ENCODE data around the gene CCDC116. TPM values are rescaled to one million over a fixed set of nuclear protein-coding genes. Genes with fewer than 3 reads are reported as not detected.

CCDC116 gene
- polyA plus RNA-seq, 1 donor from 2014 or later: 0.28 TPM

GRCh38 chr22:21611210-21611977, 21.2 kb upstream of the CCDC116 start:
- no peak for TF ChIP-seq CTCF (IDR thresholded peaks at IDR 0.05; ENCODE audit: poor library complexity, severe bottlenecking)
- no peak for TF ChIP-seq EP300 (conservative IDR thresholded peaks at IDR 0.05; ENCODE audit: poor library complexity, severe bottlenecking)
- TF ChIP-seq SMC3 (conservative IDR thresholded peaks at IDR 0.05; ENCODE audit: poor library complexity): no peak
- TF ChIP-seq EZH2 (IDR thresholded peaks at IDR 0.05; ENCODE audit: borderline replicate concordance, insufficient read depth, low read length, poor library complexity, severe bottlenecking): no peak
- TF ChIP-seq, protein P1, sequence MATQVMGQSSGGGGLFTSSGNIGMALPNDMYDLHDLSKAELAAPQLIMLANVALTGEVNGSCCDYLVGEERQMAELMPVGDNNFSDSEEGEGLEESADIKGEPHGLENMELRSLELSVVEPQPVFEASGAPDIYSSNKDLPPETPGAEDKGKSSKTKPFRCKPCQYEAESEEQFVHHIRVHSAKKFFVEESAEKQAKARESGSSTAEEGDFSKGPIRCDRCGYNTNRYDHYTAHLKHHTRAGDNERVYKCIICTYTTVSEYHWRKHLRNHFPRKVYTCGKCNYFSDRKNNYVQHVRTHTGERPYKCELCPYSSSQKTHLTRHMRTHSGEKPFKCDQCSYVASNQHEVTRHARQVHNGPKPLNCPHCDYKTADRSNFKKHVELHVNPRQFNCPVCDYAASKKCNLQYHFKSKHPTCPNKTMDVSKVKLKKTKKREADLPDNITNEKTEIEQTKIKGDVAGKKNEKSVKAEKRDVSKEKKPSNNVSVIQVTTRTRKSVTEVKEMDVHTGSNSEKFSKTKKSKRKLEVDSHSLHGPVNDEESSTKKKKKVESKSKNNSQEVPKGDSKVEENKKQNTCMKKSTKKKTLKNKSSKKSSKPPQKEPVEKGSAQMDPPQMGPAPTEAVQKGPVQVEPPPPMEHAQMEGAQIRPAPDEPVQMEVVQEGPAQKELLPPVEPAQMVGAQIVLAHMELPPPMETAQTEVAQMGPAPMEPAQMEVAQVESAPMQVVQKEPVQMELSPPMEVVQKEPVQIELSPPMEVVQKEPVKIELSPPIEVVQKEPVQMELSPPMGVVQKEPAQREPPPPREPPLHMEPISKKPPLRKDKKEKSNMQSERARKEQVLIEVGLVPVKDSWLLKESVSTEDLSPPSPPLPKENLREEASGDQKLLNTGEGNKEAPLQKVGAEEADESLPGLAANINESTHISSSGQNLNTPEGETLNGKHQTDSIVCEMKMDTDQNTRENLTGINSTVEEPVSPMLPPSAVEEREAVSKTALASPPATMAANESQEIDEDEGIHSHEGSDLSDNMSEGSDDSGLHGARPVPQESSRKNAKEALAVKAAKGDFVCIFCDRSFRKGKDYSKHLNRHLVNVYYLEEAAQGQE (IDR thresholded peaks at IDR 0.05; ENCODE audit: borderline replicate concordance): no peak
- TF ChIP-seq RAD21 (conservative IDR thresholded peaks at IDR 0.05): no peak
- Histone ChIP-seq H3K36me3 (ENCODE audit: insufficient read depth, low read length) (no peaks in the 10 kb centered on the region), H3K27ac (ENCODE audit: low read length) (no peak overlapping the region), H3K79me2 (replicated peaks; ENCODE audit: insufficient read depth, low read length) (peaks cover 18% of the 10 kb centered on the region), H3K4me2 (ENCODE audit: low read length) (no peak overlapping the region), H3K9ac (ENCODE audit: low read length) (no peak overlapping the region), H3K9me3 (ENCODE audit: low read length) (no peaks in the 10 kb centered on the region), H2AFZ (ENCODE audit: low read depth, low read length) (no peak overlapping the region), H3F3A (ENCODE audit: insufficient read depth, low read length, poor library complexity, severe bottlenecking) (no peaks in the 10 kb centered on the region), H3K27me3 (ENCODE audit: insufficient read depth, low read depth, low read length) (no peaks in the 10 kb centered on the region), H4K20me1 (ENCODE audit: insufficient read depth) (no peaks in the 10 kb centered on the region), H3K4me3 (ENCODE audit: low read length) (no peak overlapping the region), H3K9me2 (ENCODE audit: insufficient read depth, low read length) (no peaks in the 10 kb centered on the region)

GRCh38 chr22:21612858-21613257, 19.7 kb upstream of the CCDC116 start:
- H3K9me3 ChIP-seq (ENCODE audit: low read length): no peaks in the 10 kb centered on the region
- no peaks in the 10 kb centered on the region for H3F3A ChIP-seq (ENCODE audit: insufficient read depth, low read length, poor library complexity, severe bottlenecking)
- H3K4me2 ChIP-seq (ENCODE audit: low read length): no peak overlapping the region
- H4K20me1 ChIP-seq (ENCODE audit: insufficient read depth): no peaks in the 10 kb centered on the region
- peaks cover 11% of the 10 kb centered on the region for H3K79me2 ChIP-seq (replicated peaks; ENCODE audit: insufficient read depth, low read length)
- no peaks in the 10 kb centered on the region for H3K27me3 ChIP-seq (ENCODE audit: insufficient read depth, low read depth, low read length)
- TF ChIP-seq CTCF (IDR thresholded peaks at IDR 0.05; ENCODE audit: poor library complexity, severe bottlenecking) (no peak), POLR2AphosphoS5 (IDR thresholded peaks at IDR 0.05) (no peak), EP300 (conservative IDR thresholded peaks at IDR 0.05; ENCODE audit: poor library complexity, severe bottlenecking) (no peak), EZH2 (IDR thresholded peaks at IDR 0.05; ENCODE audit: borderline replicate concordance, insufficient read depth, low read length, poor library complexity, severe bottlenecking) (no peak), TAF1 (IDR thresholded peaks at IDR 0.05; ENCODE audit: low read depth) (no peak), RAD21 (conservative IDR thresholded peaks at IDR 0.05) (no peak), MXI1 (conservative IDR thresholded peaks at IDR 0.05; ENCODE audit: poor library complexity, severe bottlenecking) (no peak), SMC3 (conservative IDR thresholded peaks at IDR 0.05; ENCODE audit: poor library complexity) (no peak)
- TF ChIP-seq, protein P1 (IDR thresholded peaks at IDR 0.05; ENCODE audit: borderline replicate concordance): no peak
- H3K9ac ChIP-seq (ENCODE audit: low read length): no peak overlapping the region
- H2AFZ ChIP-seq (ENCODE audit: low read depth, low read length): no peak overlapping the region
- no peak overlapping the region for H3K4me3 ChIP-seq (ENCODE audit: low read length)
- H3K36me3 ChIP-seq (ENCODE audit: insufficient read depth, low read length): no peaks in the 10 kb centered on the region
- no peaks in the 10 kb centered on the region for H3K9me2 ChIP-seq (ENCODE audit: insufficient read depth, low read length)
- no peak overlapping the region for H3K27ac ChIP-seq (ENCODE audit: low read length)
